RWPE2 (cell line): ENCODE measurements around the gene NUMB.

Source experiments
- ATAC-seq: fragments of 200-7000 bp; cut with Tn5 transposase; 3 replicates; pipeline ENCODE4 v1.9.1; 2021; ENCODE audit warnings: low read depth
- DNase-seq: peaks from one replicate; pipeline ENCODE4 v3.0.0-alpha.2; 2020; ENCODE audit warnings: low spot score
- H3K27ac ChIP-seq: fragments of 450-650 bp; 2 replicates; pipeline ENCODE4 v1.5.1; 2017; ENCODE audit warnings: mild to moderate bottlenecking; ENCODE audit not compliant: poor library complexity, severe bottlenecking
- H3K27me3 ChIP-seq: fragments of 250-450 bp; sonication (Bioruptor Pico); 2 replicates; pipeline ENCODE4 v1.5.1; 2021; ENCODE audit warnings: mild to moderate bottlenecking, moderate library complexity; ENCODE audit not compliant: insufficient read depth, poor library complexity, severe bottlenecking
- H3K36me3 ChIP-seq: fragments of 250-450 bp; sonication (Bioruptor Pico); 2 replicates; pipeline ENCODE4 v1.5.1; 2020; ENCODE audit warnings: low read depth, mild to moderate bottlenecking, moderate library complexity
- H3K4me1 ChIP-seq: fragments of 250-450 bp; sonication (Bioruptor Pico); 2 replicates; pipeline ENCODE4 v1.5.1; 2021; ENCODE audit warnings: mild to moderate bottlenecking, moderate library complexity; ENCODE audit not compliant: insufficient read depth, poor library complexity, severe bottlenecking
- H3K4me3 ChIP-seq: fragments of 250-450 bp; sonication (Bioruptor Pico); 2 replicates; pipeline ENCODE4 v1.5.1; 2021; ENCODE audit warnings: mild to moderate bottlenecking, moderate library complexity; ENCODE audit not compliant: severe bottlenecking
- H3K9me3 ChIP-seq: fragments of 250-450 bp; sonication (Bioruptor Pico); 2 replicates; pipeline ENCODE4 v1.5.1; 2021; ENCODE audit warnings: mild to moderate bottlenecking, moderate library complexity; ENCODE audit not compliant: severe bottlenecking
- CTCF ChIP-seq: fragments of 450-650 bp; IDR thresholded peaks from one replicate; pipeline ENCODE4 v1.5.1; 2017; ENCODE audit warnings: mild to moderate bottlenecking, moderate library complexity; ENCODE audit not compliant: poor library complexity, severe bottlenecking

Gene NUMB

GRCh38 chr14:73471582-73472184 is 13.3 kb upstream of the NUMB start:
- TF ChIP-seq CTCF: no peak

GRCh38 chr14:73468828-73469375 is 10.6 kb upstream of the NUMB start:
- Histone ChIP-seq H3K4me3 (no peak overlapping the region), H3K27me3 (no peaks in the 10 kb centered on the region), H3K9me3 (no peaks in the 10 kb centered on the region), H3K27ac (no peak overlapping the region), H3K36me3 (no peaks in the 10 kb centered on the region), H3K4me1 (peaks cover 2% of the 10 kb centered on the region)
- no peak for DNase-seq
- no peak for ATAC-seq
- TF ChIP-seq CTCF: no peak

More at GRCh38 chr14:73471582-73472184, 13.3 kb upstream of the NUMB start:
- no peaks in the 10 kb centered on the region for H3K9me3 ChIP-seq
- no peak for DNase-seq
- no peaks in the 10 kb centered on the region for H3K27me3 ChIP-seq
- H3K4me1 ChIP-seq: no peaks in the 10 kb centered on the region
- H3K27ac ChIP-seq: no peak overlapping the region
- no peak overlapping the region for H3K4me3 ChIP-seq
- H3K36me3 ChIP-seq: no peaks in the 10 kb centered on the region
- ATAC-seq: no peak

- Histone ChIP-seq H3K27ac (no peak overlapping the region), H3K4me3 (no peak overlapping the region), H3K36me3 (no peaks in the 10 kb centered on the region), H3K9me3 (no peaks in the 10 kb centered on the region), H3K4me1 (peaks cover 13% of the 10 kb centered on the region), H3K27me3 (no peaks in the 10 kb centered on the region)
- DNase-seq (no peak), ATAC-seq (no peak)
- TF ChIP-seq CTCF: no peak
Observed at GRCh38 chr14:73467800-73468199, 9.5 kb upstream of the NUMB start.

GRCh38 chr14:73467377-73467776 is 9.0 kb upstream of the NUMB start:
- peaks cover 14% of the 10 kb centered on the region for H3K4me1 ChIP-seq
- no peak for DNase-seq
- no peak overlapping the region for H3K27ac ChIP-seq
- no peak for ATAC-seq
- no peaks in the 10 kb centered on the region for H3K27me3 ChIP-seq
- no peak for TF ChIP-seq CTCF
- no peaks in the 10 kb centered on the region for H3K9me3 ChIP-seq
- no peak overlapping the region for H3K4me3 ChIP-seq
- H3K36me3 ChIP-seq: no peaks in the 10 kb centered on the region

GRCh38 chr14:73466861-73467260 is 8.5 kb upstream of the NUMB start:
- TF ChIP-seq CTCF: no peak
- no peak for DNase-seq
- peaks cover 14% of the 10 kb centered on the region for H3K4me1 ChIP-seq
- H3K9me3 ChIP-seq: no peaks in the 10 kb centered on the region
- H3K27me3 ChIP-seq: no peaks in the 10 kb centered on the region
- ATAC-seq: no peak
- H3K4me3 ChIP-seq: no peak overlapping the region
- no peaks in the 10 kb centered on the region for H3K36me3 ChIP-seq
- H3K27ac ChIP-seq: no peak overlapping the region
